ENCODE results near the gene PCCA. TPM values are rescaled to one million over a fixed set of nuclear protein-coding genes. Genes with fewer than 3 reads are reported as not detected.

The PCCA gene
- total RNA-seq, 2 donors from 2014 or later, result 10.9 to 12.6 TPM

DNA sequence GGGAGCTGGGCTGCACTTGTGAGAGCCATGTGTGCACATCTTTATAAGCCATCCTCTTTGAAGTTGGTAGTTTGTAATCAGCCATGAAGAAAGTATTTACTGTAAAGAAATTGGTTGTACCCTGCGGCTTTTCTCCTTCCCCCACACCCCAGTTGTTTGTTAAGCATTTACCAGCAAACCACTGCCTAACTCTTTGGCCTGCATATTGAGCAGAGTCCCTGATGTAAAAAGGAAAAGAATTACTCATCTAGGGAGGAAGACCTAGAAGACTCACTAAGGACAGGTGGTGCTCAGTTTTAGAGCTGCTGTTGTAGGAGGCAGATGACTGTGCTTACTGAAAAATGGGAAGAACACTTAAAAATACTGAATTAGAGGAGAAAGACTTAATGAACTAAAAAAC, 245.3 kb downstream of the PCCA start:
- peaks cover 5 to 8% of the 10 kb centered on the region in 2 donors for H3K9me3 Mint-ChIP-seq
- peak overlapping the region in 1 of 2 donors; percentile 18 for H3K27ac Mint-ChIP-seq
- ATAC-seq (peak in 1 of 2 donors; percentile 53), DNase-seq (ENCODE audit: low spot score in 2 of 2) (no peak)
- H3K36me3 Mint-ChIP-seq, result peaks cover 12 to 25% of the 10 kb centered on the region in 2 donors

DNA sequence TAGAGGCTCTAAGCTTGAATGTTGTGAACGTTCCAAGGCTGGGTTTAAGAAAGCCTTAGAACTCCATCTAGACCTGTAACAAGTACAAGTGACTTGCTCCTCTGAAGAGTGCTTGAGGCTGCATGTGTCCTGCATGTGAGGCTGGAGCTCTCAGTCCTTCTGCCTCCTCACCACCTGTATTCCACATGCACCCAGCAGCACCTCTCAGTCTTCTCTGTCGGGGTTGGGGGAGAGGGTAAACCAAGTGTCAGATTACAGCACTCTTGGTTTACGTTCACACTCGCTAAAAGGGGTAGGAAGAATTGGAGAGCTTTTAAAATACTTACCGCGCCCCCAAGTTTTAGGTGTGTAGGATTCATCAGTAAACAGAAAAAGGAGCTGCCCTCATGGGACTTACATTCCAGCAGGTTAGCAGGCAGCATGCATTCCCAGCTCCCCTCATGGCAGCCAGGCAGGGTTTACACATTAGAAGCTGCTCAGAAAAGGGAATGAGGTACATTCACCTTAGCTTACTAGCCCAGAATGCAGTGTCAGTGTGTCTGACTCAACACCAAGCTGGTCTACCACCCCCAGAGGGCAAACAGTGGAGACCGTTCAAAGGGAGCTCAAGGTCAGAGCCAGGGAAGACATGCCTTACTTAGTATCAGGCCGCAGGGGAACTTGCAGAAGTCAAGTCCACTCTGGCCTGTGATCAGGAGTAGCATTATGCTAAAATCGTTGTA, 248.1 kb downstream of the PCCA start:
- Mint-ChIP-seq H3K27ac (no peak overlapping the region), H3K9me3 (peaks cover 5 to 8% of the 10 kb centered on the region in 2 donors), H3K36me3 (peaks cover 10 to 25% of the 10 kb centered on the region in 2 donors)
- ATAC-seq (no peak), DNase-seq (ENCODE audit: low spot score in 2 of 2) (no peak)

DNA sequence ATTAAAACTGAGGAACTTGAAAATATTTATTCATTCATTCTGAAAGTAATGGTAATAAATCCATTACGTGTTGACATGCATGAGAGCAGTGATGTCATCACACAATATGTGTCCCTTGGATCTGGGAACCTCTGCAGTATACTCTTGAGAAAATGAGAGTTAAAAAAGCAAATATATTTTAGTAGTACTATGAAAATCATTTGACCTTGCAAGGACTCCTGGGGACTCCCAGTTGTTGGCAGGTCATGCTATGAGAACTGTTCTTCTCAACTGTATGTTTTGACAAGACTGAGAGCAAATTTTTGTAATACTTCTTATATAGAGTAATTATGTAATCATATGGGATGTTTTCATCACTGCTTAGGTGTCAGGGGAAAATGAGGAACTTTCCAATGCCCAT, 249.4 kb downstream of the PCCA start:
- H3K36me3 Mint-ChIP-seq, result peaks cover 10 to 34% of the 10 kb centered on the region in 2 donors
- H3K27ac Mint-ChIP-seq, result no peak overlapping the region
- H3K9me3 Mint-ChIP-seq, result peaks cover 5 to 8% of the 10 kb centered on the region in 2 donors
- ATAC-seq, result no peak
- DNase-seq (ENCODE audit: low spot score in 2 of 2), result no peak

DNA sequence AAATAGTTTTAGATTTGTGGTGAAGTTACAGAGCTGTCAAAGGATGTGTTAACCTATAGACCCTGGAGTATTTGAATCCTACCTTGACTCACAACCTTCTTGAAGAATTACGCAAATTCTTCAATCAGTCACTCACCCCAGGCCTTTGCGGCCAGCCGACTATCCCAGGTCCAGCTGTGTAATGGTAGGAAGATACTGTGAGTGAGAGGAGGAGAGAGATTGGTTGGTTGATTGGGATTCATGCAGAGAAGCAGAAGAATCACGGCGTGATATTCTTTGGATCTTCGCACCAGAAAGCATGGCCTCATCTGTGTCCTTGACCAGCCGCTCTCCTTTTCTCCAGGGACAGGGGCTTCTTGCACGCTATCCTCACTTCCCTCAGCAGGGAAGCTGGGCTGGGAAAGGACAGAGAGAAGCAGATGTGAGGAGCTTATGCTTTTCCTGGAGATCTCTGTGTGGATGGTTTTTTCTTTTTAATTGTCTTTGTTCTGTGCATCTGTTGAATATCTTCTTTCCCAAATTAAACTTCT, 250.6 kb downstream of the PCCA start:
- DNase-seq (ENCODE audit: low spot score in 2 of 2) (no peak), ATAC-seq (no peak)
- Mint-ChIP-seq H3K9me3 (peaks cover 1% of the 10 kb centered on the region in 2 donors), H3K27ac (no peak overlapping the region), H3K36me3 (peaks cover 2 to 23% of the 10 kb centered on the region in 2 donors)

DNA sequence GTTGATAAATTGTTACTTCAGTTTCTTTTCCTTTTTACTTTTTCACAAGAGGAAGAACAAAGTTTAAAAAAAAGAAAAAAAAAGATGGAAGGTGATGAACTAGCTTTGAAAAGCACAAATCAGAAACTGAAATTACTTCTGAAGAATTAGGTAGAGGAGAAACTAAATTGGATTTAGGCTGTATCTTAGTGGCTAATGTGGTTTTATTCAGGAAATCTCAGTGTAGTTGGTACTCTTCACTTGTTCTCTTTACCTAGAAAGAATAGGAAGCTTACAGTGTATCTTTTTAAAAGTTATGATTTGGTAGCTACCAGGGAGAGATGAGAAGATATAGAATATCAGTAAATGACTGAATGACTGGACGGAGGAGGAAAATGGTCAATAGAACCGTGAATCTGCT, 252.0 kb downstream of the PCCA start:
- H3K9me3 Mint-ChIP-seq, result no peaks in the 10 kb centered on the region
- ATAC-seq, result peak in 1 of 2 donors; percentile 20

DNA sequence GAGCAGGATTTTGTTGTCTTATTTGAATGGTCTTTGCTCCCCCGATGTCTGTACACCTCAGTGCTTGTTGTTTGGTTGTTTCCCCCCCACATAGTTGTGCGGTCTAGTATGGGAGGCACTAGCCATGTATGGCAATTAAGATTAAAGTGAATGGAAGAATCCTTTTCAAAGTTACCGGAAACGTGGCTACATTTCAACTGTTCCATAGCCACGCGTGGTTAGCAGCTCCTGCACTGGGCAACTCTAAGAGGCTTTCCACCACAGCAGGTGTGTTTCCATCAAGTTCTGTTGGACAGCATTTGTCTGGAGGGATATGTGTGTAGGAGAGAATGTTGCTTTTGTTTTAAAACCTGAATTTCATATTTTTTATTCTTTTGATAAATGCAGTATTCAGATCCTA, 252.4 kb downstream of the PCCA start:
- H3K27ac Mint-ChIP-seq, result no peak overlapping the region
- no peak for DNase-seq (ENCODE audit: low spot score in 2 of 2)

More for the DNA sequence above, 252.0 kb downstream of the PCCA start:
- DNase-seq (ENCODE audit: low spot score in 2 of 2), result no peak
- Mint-ChIP-seq H3K27ac (no peak overlapping the region), H3K36me3 (peaks cover 0 to 9% of the 10 kb centered on the region in 2 donors)

DNA sequence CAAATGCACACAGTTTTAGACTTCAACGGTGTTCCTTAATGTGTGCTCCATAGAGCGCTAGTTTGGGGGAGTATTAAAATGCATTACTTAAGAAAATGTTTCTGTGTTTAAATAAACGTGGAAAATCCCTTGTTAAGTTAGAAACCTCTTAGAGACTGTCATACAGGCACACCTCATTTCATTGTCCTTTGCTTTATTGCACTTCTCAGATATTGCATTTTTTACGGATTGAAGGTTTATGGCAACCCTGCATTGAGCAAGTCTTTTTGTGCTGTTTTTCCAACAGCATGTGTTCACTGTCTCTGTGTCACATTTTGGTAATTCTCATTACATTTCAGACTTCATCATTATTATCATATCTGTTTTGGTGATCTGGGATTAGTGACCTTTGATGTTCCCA, 255.7 kb downstream of the PCCA start:
- H3K9me3 Mint-ChIP-seq, result no peaks in the 10 kb centered on the region
- no peak overlapping the region for H3K27ac Mint-ChIP-seq
- peaks cover 0 to 9% of the 10 kb centered on the region in 2 donors for H3K36me3 Mint-ChIP-seq
- ATAC-seq (no peak), DNase-seq (ENCODE audit: low spot score in 2 of 2) (no peak)

More for the DNA sequence above, 252.4 kb downstream of the PCCA start:
- Mint-ChIP-seq H3K36me3 (peaks cover 0 to 9% of the 10 kb centered on the region in 2 donors), H3K9me3 (no peaks in the 10 kb centered on the region)
- ATAC-seq, result peak in 1 of 2 donors; percentile 20

DNA sequence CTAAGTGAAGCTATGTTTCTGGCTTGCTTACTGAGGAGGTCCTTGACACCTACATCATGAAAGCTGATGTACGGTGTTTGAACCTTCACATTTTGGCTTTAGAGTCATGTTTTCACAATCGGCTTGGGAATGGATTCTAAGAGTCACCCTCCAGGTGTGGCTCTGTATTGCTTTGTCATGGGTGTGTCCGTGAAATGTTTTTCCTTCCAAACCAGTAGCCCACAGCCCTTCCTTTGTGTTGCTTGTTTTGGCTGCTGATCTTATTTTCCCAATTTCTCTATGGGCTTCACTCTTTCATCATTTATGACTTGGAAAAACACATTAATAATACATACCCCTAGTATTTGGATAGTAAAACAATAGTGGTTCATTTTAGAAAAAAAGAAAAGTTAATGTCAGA, 259.1 kb downstream of the PCCA start:
- H3K27ac Mint-ChIP-seq, result no peak overlapping the region
- peaks cover 0 to 2% of the 10 kb centered on the region in 2 donors for H3K9me3 Mint-ChIP-seq

DNA sequence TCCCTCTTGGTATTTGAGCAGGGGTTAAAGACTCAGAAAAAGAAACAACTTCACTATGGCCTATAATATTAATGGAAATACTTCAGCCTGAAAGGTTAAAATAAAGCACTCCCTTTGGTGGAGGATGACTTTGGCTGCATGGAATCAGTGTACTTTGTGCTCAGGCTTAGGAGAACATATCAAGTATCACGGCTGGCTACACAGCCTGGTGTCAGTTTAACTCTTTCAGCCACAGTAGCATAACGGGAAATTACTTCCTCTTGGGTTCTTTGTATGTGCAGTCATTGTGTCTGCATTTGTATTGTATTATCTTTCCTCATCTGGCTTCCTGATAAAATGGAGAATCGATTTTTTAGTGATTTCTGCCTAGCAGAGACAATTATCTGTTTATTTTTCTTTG, 260.7 kb downstream of the PCCA start:
- ATAC-seq, result no peak
- no peaks in the 10 kb centered on the region for H3K36me3 Mint-ChIP-seq
- no peak overlapping the region for H3K27ac Mint-ChIP-seq
- DNase-seq (ENCODE audit: low spot score in 2 of 2), result no peak
- peaks cover 0 to 6% of the 10 kb centered on the region in 2 donors for H3K9me3 Mint-ChIP-seq

More for the DNA sequence above, 259.1 kb downstream of the PCCA start:
- no peak for ATAC-seq
- peaks cover 0 to 3% of the 10 kb centered on the region in 2 donors for H3K36me3 Mint-ChIP-seq
- DNase-seq (ENCODE audit: low spot score in 2 of 2), result no peak

DNA sequence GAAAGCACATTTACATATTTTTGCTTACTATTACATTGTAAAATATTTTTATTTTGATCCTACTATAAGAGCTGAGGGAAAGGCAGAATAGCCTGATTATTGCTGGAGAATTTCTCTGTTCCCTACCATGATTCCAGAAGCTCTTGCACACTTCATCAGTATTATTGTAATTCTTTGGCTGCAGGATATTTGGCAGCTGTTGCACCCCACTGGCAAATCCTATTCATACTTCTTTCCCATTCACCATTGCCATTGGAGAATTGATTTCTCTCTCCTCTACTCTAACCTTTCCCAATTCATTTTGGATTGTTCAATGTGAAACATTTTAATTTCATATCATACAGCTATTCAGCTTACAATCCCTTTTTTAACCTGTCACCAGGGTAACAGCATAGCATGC, 261.7 kb downstream of the PCCA start:
- H3K27ac Mint-ChIP-seq, result no peak overlapping the region
- DNase-seq (ENCODE audit: low spot score in 2 of 2), result no peak
- no peaks in the 10 kb centered on the region for H3K36me3 Mint-ChIP-seq
- ATAC-seq, result no peak
- H3K9me3 Mint-ChIP-seq, result peaks cover 0 to 6% of the 10 kb centered on the region in 2 donors

DNA sequence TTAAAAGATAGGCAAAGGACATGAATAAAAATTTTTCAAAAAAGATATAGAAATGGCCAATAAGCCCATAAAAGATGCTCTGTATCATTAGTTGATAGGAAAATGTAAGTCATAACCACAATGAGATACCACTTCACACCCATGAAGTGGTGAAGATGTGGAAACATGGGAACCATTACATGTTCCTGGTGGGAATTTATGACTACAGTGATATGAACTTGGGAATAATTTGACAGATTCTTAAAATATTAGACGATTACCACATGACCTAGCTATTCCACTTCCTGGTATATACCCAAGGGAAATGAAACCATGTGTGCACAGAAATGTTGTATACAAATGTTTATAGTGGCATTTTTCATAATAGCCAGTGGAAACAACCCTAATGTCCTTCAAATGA, 267.5 kb downstream of the PCCA start:
- no peak overlapping the region for H3K27ac Mint-ChIP-seq
- H3K36me3 Mint-ChIP-seq, result no peaks in the 10 kb centered on the region
- peaks cover 0 to 6% of the 10 kb centered on the region in 2 donors for H3K9me3 Mint-ChIP-seq
- DNase-seq (ENCODE audit: low spot score in 2 of 2) (no peak), ATAC-seq (no peak)

DNA sequence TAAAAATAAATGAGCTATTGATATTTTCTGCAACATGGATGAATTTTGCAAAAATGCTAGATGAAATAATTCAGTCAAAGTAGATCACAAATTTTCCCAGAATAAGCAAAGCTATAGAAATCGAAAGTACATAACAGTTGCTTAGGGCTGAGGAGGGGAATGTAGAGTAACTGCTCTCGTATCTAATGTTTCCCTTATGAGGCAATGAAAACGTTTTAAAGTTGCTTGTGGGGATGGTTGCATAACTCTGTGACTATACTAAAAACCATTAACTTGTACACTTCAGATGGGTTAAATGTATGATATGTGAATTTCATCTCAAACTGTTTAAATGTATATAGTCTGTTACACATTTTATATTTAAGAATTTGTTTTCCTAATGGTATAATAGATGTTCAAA, 268.0 kb downstream of the PCCA start:
- DNase-seq (ENCODE audit: low spot score in 2 of 2) (no peak), ATAC-seq (no peak)
- H3K9me3 Mint-ChIP-seq, result peaks cover 0 to 6% of the 10 kb centered on the region in 2 donors
- no peaks in the 10 kb centered on the region for H3K36me3 Mint-ChIP-seq
- H3K27ac Mint-ChIP-seq, result no peak overlapping the region

DNA sequence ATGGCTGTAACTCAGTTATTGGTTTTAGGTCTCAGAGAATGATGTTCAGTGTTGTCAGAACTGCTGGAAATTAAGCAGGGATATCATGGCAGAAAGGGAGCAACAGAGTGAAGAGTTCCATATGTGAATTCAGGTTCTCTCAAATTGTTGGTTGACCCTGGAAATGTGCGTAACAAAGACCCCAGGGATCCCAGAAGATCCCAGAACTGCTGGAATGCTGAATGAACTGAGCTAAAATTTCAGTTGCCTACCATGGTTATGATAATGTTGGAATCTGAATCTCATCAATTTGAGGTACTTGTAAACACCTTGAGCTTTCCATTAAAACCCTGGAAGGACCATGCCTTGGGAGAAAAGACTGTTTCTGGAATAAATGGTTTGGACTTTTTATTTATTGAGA, 268.9 kb downstream of the PCCA start:
- DNase-seq (ENCODE audit: low spot score in 2 of 2) (no peak), ATAC-seq (no peak)
- H3K36me3 Mint-ChIP-seq, result no peaks in the 10 kb centered on the region
- no peak overlapping the region for H3K27ac Mint-ChIP-seq
- H3K9me3 Mint-ChIP-seq, result peaks cover 0 to 6% of the 10 kb centered on the region in 2 donors

DNA sequence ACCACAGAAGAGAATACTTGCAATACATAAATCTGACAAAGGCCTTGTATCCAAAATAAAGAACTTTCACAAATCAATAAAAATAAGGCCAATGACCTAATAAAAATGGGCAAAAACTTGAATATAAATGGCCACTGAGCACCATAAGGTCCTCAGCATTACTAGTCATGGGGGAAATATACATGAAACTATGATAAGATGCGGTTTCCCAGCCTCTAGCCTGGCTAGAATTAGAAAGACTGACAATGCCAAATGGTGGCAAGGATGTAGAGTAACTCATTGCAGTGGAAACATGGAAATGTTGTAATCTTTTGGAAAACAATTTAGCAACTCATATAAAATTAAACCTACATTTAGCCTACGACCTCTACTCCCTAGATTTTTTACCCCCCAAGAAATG, 272.6 kb downstream of the PCCA start:
- Mint-ChIP-seq H3K27ac (no peak overlapping the region), H3K36me3 (no peaks in the 10 kb centered on the region), H3K9me3 (no peaks in the 10 kb centered on the region)
- DNase-seq (ENCODE audit: low spot score in 2 of 2) (no peak), ATAC-seq (no peak)

DNA sequence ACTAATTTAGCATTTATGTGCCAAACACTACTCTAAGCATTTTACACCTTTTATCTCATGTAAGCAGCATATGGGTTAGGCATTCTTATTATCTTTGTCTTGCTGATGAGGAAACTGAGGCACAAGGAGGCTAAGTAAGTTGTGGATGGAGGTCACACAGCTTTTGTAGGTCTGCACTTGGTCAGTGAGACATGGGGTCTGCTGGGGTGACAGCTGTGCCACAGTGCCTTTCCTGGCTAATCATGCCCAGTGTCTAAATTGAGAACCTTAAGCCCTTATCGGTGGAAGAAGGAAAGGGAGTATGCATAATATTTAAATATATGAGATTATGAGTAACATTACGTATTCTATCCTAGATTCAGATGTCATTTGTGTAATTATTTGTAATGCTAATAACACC, 273.5 kb downstream of the PCCA start:
- DNase-seq (ENCODE audit: low spot score in 2 of 2), result no peak
- no peak for ATAC-seq
- H3K9me3 Mint-ChIP-seq, result no peaks in the 10 kb centered on the region
- no peaks in the 10 kb centered on the region for H3K36me3 Mint-ChIP-seq
- H3K27ac Mint-ChIP-seq, result no peak overlapping the region

DNA sequence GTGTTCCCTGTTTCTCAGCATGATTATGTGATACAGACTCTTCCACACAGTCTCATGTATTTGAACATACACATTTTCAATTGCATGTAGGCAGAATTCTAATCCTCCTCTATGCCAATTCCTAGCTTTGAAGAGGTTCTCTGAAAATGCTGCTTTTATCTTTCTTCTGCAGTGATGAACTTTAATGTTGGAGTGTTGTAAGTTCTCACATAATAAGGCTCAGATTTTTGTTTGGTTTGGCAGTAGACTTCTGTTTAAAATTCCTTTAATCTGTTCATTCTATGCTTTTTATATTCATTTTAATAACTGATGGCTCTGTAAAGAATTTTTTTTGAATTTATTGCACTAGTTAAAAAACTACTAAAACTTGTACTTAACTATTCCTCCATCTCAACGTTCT, 273.9 kb downstream of the PCCA start:
- ATAC-seq, result no peak
- no peak overlapping the region for H3K27ac Mint-ChIP-seq

DNA sequence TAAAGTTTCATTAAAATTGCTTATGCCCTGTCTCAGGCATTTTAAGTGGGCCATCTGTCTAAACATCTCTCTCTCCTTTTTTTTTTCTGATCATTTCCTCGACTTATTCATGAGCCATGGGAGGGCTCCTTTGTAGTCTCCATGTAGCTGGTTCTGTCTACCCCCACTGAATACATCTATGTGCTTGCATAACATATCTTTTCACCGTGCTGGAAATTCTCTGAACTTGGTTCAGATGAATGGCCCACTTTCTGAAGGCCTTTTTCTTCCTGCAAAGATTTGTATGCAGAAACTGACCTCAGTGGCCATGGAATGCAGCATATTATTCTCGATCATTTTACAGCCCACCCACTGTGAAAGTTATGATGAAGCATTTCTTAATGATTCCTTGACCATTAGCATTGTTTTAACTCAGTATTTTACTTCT, 274.4 kb downstream of the PCCA start:
- no peaks in the 10 kb centered on the region for H3K36me3 Mint-ChIP-seq
- no peak for DNase-seq (ENCODE audit: low spot score in 2 of 2)
- no peak for ATAC-seq

More for the DNA sequence above, 273.9 kb downstream of the PCCA start:
- no peak for DNase-seq (ENCODE audit: low spot score in 2 of 2)
- no peaks in the 10 kb centered on the region for H3K36me3 Mint-ChIP-seq
- H3K9me3 Mint-ChIP-seq, result no peaks in the 10 kb centered on the region

DNA sequence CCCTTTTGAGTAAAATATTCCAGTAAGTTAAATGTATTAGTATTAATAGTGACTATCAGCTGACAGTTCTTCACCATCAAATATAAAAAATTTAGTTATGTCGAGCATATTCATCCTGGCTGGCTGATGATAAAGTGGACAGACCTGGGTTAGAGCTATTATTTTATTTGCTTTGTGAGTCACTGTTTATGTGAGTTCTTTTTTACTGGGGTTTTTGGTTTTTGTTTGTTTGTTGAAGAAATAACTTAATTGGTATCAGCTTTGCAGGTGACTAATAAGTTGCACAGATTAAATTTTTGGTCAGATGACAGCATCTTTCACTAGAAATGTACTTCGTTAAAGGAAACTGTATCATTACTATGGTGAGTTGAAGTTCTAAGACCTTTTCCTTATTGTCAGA, 275.0 kb downstream of the PCCA start:
- H3K27ac Mint-ChIP-seq, result no peak overlapping the region
- no peaks in the 10 kb centered on the region for H3K9me3 Mint-ChIP-seq
- no peak for DNase-seq (ENCODE audit: low spot score in 2 of 2)
- H3K36me3 Mint-ChIP-seq, result no peaks in the 10 kb centered on the region
- ATAC-seq, result no peak

More for the DNA sequence above, 274.4 kb downstream of the PCCA start:
- Mint-ChIP-seq H3K27ac (no peak overlapping the region), H3K9me3 (no peaks in the 10 kb centered on the region)
